HG03196 (cell line): ENCODE data around the gene CROCC.

Experiments
- ATAC-seq: cut with Tn5 transposase; IDR thresholded peaks from one replicate; pipeline ENCODE4 v1.9.1; 2021; ENCODE audit not compliant: unreplicated experiment

The CROCC gene

DNA sequence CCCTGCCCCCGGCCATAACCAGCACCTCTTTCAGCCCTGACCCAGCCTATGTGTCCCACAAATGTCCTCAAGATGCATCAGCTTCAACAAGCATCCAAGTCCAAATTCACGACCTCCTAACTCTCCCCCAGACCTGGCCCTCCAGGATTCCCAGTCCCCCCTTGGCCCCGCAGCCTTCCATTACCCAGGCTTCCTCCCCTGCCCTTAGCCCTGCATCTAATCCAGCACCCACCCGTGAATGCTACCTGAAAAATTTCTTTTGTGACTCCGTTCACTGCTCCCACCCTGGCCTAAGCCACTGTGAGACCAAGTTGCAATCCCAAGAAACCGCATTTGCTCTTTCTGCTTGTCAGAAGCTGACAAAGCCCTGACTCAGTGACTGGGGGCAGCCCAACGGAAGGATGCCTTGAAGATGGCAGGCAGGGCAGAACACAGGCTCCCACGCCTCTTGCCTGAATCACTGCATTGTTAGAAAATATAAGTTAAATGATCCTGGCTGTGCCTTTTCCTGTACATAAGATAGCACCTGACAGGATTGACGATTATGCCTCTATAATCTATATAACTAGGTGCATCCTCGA is 59.6 kb downstream of the CROCC start:
- no peak for ATAC-seq

DNA sequence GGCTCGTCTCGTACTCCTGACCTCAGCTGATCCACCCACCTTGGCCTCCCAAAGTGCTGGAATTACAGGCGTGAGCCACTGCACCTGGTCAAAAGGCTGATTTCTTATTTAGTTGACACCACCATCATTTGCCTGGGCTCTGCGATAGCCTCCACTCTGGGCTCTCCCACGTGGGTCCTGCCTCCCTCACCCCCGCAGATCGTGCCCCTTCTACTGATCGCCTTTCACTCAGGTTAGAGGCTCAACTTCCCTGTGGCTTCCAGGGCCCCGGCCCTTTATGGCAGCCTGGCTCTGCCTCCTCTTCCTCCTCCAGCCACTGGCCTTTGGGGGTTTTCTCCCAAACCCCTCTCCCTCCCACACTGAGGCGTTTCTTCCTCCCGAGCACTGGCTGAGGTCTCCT is 61.2 kb downstream of the CROCC start:
- no peak for ATAC-seq

DNA sequence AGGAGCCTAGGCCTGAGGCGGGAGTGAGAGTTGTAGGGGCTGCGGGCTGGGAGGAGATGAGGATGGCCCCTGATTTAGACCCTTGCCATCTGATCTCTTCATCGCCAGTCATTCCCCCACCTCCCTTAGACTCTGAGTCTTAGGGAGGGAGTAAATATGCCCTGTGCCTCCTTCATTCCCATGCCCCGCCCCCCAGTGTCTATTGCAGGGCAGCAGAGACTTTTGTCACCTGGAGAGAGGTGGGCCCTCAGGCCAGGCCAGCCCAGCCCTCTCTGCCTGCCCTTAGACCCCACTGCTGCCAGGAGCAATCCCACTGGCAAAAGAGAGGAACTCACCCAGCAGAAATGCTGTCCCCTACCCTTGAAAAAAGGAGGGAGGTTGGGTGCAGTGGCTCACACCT is 61.9 kb downstream of the CROCC start:
- no peak for ATAC-seq

DNA sequence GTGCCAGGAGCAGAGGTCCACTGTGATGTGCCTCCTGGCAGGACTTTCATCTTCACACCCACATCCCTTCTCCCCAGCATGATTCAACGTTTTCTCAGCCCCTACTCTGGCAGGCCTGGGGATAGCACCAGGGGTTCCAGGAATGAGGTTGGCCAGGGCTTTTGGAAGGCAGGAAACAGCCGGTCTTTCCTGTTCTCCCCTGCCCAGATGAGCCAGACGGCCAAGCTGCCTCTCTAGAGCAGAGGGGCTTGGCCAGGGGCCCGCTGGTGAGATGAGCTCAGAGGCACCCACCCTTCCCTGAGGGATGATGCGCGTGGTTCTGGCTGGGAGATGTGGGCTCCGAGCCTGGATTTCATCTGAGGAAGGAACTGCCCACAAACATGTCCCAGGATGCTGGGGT is 63.0 kb downstream of the CROCC start:
- ATAC-seq = no peak

DNA sequence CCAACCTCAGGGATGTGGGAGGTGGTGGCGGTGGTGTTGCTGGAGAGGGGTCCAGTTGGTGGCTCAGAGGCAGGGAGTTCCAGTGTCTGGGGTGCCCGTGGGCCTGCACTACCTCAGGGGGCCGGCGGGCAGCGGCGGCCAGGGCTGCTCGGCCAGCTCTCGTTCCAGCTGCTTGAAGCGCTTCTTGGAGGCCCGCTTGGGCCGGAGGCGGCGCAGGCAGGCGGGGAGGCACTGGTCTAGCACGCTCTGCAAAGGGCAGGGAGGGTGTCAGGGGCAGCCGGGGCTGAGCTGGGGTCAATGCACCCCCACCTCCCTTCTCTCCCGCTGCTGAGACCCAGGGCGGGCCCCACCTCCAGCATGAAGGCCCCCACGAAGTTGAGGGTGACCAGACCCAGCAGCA is 64.4 kb downstream of the CROCC start:
- no peak for ATAC-seq

DNA sequence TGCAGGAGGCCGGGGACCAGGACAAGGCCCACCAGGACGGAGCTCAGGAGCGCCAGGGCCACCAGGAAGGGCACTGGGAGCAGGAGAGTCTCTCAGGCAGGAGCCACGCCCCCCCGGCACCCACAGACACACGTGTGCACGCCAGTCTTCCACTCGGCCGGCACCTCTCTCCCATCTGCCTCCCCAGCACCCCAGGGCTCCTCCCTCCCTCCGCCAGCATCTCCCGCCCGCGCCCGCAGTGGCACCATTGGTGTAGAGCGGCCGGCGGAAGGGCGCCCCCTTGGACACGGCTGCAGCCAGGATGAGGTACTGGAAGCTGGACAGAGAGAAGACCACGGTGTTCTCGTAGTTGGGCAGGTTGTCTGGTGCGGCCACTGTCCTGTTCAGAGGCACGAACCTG is 64.8 kb downstream of the CROCC start:
- no peak for ATAC-seq

DNA sequence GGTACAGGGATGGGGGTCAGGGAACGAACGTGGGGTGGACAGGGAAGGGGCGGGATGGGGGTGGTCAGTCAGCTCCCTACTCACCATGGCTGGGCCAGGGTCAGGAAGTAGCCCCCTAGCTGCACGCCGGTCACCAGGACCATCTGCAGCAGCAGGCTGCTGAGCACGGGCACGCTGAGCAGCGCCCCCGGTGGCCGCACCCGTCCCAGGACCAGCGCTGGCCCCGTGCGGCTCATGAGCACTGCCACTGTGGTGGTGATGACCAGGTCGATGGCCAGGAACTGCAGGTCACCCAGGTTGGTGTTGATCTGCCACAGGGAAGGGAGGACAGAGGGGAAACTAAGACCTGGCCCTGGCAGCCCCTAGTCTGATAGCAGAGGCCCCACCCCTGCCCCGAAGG is 65.2 kb downstream of the CROCC start:
- no peak for ATAC-seq

DNA sequence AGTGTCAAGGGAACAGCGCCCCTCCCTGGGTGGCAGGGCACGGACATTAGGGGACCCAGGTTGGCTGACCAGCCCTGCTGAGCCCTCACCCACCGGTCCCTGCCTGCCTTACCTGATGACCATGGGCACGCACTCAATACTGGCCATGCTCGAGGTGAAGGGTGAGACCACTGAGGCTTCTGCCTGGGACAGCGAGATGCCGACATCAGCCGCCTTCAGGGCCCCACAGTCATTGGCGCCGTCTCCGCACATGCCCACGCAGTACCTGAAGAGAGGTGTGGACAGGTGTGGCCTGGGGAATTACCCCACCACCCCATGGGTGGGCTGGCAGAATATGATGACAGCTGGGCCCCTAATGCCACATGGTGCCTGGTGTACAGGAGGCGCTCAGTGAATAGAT is 66.5 kb downstream of the CROCC start:
- ATAC-seq = no peak

DNA sequence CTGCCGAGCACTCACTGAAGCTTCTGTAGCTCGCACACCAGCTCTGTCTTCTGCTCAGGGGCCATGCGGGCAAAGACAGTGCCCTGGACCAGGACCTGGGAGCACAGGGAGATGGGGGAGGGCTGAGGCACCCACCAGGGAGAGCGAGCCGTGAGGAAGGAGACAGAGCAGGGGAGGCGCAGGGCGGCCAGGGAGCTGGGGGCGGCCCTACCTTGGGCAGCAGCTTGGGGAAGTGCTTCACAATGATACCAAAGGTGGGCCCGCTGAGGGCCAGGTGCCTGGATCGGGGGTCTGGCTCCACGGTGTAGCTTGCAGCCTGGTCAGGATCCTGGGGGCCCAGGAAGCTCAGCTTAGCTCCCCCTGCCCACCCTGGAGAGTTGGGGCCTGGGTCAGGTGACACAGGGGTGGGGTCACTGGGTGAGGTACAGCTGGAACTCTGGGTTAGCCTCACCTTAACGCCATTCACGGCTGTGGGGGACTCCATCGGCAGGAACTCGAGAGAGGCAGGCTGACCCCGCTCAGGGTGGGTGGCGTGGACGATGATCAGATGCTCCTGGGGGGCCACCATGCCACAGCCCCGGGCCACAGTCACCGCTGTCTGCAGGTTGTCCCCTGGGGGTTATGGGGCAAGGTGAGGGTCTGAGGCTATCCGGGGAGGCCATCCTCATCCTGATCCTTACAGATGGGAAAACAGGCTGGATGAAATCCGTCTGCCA is 68.1 kb downstream of the CROCC start:
- no peak for ATAC-seq

DNA sequence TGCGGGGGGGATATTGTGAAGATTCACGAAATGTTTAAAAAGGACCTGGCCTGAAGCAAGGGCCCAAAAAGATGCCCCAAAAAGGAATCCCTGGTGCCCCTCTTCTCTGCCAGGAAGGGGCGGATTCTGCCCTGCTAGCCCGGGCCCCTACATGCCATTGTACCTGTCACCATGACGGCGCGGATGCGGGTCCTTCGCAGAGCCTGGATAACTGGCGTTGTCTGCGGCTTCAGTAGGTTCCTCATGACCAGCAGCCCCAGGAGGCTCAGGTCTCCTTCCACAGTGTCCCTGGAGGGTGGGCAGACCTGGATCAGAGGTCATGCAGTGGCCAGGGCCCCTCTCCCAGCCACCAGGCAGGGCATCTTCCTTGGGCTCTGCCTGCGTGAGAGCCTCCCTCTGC is 69.8 kb downstream of the CROCC start:
- no peak for ATAC-seq

DNA sequence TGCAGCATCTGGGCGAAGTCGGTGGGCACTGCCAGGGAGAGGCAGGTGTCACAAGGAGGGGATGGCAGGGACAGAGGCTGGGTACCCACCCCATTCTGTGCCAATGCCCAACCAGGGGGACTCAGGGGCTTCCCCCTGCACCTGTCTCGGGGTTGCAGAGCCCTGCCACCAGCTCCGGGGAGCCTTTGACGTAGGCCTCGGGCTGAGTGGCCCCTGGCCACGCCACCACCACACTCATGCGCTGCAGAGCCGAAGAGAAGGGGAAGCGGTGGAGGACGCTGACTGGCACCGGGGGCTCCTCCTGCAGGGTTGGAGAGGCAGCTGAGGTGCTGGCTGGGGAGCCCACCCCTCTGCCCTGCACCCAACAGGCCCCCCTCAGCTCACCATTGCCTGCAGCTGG is 70.4 kb downstream of the CROCC start:
- no peak for ATAC-seq

DNA sequence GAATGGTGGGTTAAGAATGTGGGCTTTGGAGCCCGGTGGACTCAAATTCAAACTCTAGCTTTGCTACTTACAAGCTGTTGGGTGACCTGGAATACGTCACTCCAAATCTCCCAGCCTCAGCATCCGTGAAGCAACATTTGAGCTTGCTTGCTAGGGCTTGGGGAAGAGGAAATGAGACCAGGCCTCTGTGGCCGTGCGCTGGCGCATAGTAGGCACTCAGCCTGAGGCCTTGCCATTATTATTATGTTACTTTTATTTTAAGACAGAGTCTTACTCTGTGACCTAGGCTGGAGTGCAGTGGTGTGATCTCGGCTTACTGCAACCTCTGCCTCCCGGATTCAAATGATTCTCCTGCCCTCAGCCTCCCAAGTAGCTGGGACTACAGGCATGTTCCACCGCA is 70.9 kb downstream of the CROCC start:
- ATAC-seq = no peak

DNA sequence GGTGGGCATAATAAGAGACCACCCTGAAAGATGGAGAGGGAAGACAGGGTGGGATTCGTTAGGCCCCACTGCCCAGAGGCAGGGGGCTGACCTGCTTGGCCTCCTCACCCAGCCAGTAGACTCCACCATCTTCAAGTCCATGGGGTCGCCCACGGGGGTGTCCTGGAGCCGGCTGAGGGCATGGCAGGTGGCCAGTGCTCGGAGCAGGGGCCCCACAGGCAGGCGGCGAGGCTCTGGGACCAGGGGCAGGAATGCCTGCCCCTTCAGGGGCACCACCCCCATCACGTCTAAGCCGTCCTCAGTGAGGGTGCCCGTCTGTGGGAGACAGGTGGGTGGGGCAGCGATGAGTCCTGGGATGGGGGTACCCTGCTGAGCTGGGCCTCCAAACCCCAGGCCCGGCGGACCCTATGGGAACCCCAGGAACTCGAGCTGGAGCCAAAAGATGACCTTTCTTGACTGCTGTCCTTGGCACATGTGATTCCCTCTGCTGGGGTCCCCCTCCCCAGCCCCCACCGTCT is 71.8 kb downstream of the CROCC start:
- no peak for ATAC-seq

DNA sequence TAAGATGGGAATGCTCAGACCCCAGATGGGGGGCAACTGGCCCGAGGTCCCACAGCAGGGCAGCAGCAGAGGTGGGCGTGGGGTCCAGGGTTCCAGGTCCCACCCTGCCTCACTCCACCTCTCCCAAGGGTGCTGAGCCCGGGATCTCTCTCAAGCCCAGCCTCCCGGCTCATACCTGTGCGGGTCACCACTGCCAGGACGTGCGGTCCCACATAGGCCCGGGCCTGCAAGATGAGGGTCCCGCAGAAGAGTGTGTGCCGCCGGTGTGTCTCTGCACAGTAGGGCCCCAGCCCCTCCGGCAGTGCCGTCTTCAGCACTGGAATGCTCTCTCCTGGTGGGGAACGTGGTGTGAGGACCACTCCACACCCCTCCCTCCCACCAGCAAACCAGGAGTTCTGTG is 75.1 kb downstream of the CROCC start:
- no peak for ATAC-seq

DNA sequence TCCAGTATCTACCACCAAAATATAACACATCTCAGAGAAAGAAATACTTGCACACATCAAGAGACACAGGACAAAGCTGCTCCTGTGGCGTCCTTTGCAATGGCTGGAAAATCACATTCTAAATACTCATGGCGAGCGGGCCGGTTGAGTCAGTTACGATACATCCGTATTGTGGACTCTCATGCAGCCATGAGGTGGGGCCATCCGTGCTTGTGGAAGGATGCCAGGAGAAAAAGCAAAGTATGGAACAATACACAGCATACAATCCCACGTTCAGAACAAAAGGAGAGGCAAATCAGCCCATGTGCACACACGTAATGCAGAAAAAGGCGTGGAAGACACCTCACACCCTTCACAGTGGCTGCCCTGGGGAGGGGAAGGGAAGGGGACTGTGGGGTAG is 76.9 kb downstream of the CROCC start:
- no peak for ATAC-seq

DNA sequence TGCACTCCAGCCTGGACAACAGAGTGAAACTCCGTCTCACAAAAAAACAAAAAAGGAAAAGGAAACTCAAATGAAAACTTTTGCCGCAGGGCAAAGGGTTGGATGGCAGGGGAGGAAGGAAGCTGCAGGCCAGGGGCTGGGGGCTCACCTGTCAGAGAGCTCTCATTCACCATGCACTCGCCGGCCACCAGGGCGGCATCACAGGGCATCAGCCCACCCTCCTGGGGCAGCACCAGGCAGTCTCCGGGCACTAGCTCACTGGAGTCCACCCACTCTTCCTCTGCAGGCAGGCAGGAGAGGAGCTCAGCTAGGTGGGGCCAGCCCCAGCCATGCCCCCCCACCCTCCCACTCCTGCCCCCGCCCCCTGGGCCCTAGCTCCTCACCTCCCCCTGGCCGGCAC is 78.1 kb downstream of the CROCC start:
- ATAC-seq = no peak

DNA sequence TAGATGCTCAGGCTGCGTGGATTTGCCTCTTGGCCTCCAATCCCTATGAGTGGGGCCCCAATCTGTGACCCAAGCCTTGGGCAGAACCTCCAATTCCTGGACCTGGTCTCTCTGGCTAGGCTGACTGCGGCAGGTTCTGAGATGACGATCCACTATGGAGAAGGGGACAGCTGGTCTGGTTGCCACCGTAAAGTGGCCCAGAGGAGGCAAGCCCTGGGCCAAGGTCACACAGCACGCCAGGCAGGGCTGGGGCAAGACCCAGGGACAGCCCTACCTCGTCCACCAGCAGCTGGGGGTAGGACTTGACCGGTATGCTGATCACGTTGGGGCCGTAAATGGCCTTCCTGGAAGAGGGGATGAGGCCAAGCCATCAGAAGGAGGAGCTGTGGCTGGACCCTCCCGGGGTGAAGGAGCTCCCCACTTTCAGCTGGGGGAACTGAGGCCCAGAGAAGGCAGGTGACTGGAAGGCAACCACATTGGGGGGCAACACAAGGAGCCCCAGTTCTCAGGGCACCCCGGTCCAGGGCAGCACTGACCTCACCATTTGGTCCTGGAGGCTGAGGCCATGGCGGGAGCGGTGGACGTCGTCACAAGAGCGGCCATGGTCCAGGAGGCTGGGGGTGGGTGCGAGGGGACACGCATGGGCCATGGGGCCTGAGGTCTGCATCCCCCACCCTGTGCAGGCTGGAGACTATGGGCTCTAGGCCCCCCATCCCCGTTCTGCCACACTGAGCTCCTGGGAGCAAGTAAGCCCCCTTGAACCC is 80.2 kb downstream of the CROCC start:
- ATAC-seq = no peak

DNA sequence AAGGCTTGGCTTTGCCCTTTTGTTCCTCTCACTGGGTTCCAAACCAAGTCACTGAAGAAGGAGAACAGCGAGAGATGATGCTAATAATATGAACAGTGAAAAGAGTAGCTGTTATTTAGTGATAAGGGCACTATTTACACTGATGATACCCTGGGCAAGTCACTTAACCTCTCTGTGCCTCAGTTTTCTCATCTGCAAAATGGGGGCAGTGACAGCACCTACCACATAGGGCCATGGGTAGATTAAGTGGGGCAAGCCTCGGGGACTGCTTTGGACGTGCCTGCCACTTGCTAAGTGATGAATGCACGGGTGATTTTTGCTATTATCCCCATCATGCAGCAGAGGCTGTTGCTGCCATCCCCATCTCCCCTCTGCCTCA is 80.8 kb downstream of the CROCC start:
- no peak for ATAC-seq

DNA sequence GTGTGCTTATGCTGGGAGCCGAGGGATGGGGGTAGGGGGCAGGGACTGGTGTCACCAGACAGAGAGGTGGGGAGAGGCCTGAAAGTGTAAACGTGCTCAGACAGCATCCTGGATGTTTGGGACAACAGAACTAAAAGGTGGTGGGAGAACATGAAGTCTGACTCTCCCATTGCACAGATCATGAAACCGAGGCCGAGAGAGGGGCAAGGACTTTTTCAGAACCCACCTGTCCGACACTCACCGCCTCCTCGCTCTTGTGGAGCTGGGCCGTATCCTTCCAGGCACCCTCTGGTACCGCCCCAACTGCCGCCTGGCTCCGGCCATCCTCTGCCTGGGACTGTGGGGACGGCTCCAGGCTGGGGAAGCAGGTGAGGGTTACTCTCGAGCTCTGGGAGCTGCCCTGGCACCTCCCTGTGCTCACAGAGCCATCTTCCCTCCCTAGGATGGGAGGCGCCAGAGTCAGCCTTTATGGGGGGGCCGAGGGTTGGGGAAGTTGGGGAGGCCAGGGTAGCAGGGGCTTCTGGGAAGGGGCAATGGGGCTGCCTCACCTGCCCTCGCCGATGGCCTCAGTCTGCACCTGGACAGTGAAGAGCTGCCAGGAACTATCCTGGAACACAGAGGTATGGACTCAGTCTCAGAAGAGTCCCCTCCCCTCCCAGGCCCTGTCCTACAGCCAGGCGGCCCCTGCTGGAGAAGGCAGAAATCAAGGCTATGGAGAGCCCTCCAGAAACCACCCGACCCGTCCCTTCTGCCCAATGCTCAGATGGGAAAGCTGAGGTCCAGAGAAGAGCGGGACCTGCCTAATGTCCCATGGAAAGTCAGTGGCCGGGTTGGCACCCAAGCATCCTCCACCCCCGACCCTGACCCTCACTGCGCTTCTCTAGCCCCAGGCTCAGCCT is 83.0 kb downstream of the CROCC start:
- no peak for ATAC-seq

DNA sequence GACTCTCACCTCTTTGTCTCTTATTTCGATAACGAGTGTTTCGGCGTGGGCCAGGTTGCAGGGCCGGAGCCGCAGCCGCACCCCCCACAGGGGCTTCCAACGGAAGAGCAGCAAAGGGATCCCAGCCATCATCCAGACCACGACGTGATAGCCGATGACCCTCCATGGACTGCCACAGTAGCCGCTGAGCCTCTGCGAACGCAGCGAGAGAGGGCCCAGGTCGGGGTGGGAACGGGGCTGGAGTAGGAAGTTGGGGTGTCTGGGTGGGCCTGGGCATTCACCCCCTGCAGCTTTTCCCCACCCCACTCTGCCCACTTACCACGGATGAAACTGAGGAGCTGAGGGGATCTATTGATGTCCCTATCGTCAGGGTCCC is 83.6 kb downstream of the CROCC start:
- ATAC-seq = no peak

DNA sequence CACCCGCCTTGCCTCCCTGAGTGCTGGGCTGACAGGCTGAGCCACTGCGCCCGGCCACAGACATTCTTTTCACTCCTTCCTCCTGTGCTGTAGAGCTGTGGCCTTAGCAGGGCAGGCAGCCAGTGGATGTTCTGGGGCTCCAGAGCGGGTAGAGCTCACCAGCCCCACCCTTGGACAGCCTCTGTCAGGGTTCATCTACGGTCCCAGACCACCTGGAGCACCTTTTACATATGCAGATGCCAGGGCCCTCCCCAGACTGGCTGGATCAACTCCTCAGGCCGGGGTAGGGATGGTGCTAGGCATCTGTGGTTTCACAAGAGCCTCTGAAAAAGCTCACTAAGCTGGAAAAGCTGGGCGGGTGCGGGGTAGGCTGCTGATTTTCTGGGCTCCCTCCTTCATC is 85.4 kb downstream of the CROCC start:
- ATAC-seq = no peak
